GM12878 (cell line): ENCODE results near the gene ZNF385C. TPM values are rescaled to one million over a fixed set of nuclear protein-coding genes. Genes with fewer than 3 reads are reported as not detected.

ENCODE experiments used
- ATAC-seq: fragments of 200-7000 bp; cut with Tn5 transposase; 3 replicates; pipeline ENCODE4 v1.9.1; 2020; ENCODE audit warnings: mild to moderate bottlenecking, moderate library complexity
- BruUV-seq: library from RNA; stranded (reverse); fragments of 400-500 nt; replicated peaks from 2 replicates; lab custom pipeline; 2021; lab: Mats Ljungman, UMichigan
- CTCF ChIA-PET: fragments of 300-600 bp; sonication (Branson Sonifier 250); formaldehyde crosslinking; extraction: SDS; loops from one replicate; lab custom pipeline; 2021; ENCODE audit warnings: inconsistent platforms; lab: Yijun Ruan, JAX
- POLR2A ChIA-PET: fragments of 350-600 bp; formaldehyde crosslinking; extraction: SDS; loops from one replicate; lab custom pipeline; 2021; ENCODE audit warnings: inconsistent platforms; lab: Charles Lee
- RAD21 ChIA-PET: fragments of 300-600 bp; sonication (Branson Sonifier 250); formaldehyde crosslinking; loops from one replicate; lab custom pipeline; 2023; ENCODE audit warnings: antibody characterized with exemption; ENCODE audit not compliant: unreplicated experiment; lab: Charles Lee
- SMC1A ChIA-PET: fragments of 300-600 bp; sonication (Branson Sonifier 250); formaldehyde crosslinking; loops from one replicate; lab custom pipeline; 2023; ENCODE audit not compliant: unreplicated experiment, uncharacterized antibody; lab: Charles Lee
- DNase-seq: peaks from one replicate; pipeline ENCODE4 v3.0.0-alpha.2; 2011; ENCODE audit warnings: low read depth, low spot score
- FAIRE-seq: peaks from 3 replicates; lab custom pipeline; 2011; peaks lifted over from hg19 to GRCh38; lab: Jason Lieb, UNC
- H2AFZ ChIP-seq: 2 replicates; pipeline ENCODE4 v1.6.0; 2011; ENCODE audit warnings: low read depth, low read length, control low read depth; ENCODE audit not compliant: control insufficient read depth
- H3K27ac ChIP-seq: 2 replicates; pipeline ENCODE4 v1.5.1; 2011; ENCODE audit warnings: control low read depth; ENCODE audit not compliant: control insufficient read depth, insufficient read depth
- H3K27me3 ChIP-seq, 2 experiments: replicated peaks in 1 of 2; 2 replicates each; pipeline versions ENCODE4 v1.6.0 to v1.6.1; 2011; ENCODE audit warnings: low read length in 1 of 2; ENCODE audit not compliant: control insufficient read depth in 2 of 2, insufficient read depth in 2 of 2
- H3K36me3 ChIP-seq, 2 experiments: 2 replicates each; pipeline ENCODE4 v1.5.1; 2011; ENCODE audit warnings: low read length in 1 of 2; ENCODE audit not compliant: control insufficient read depth in 2 of 2, insufficient read depth in 2 of 2
- H3K4me1 ChIP-seq: 2 replicates; pipeline ENCODE4 v1.6.1; 2011; ENCODE audit warnings: mild to moderate bottlenecking, low read length, moderate library complexity, mixed read lengths; ENCODE audit not compliant: control insufficient read depth, insufficient read depth
- H3K4me2 ChIP-seq: 2 replicates; pipeline ENCODE4 v1.6.0; 2011; ENCODE audit warnings: control low read depth; ENCODE audit not compliant: control insufficient read depth, insufficient read depth
- H3K4me3 ChIP-seq: fragments of 200-600 bp; sonication (generic); 2 replicates; pipeline ENCODE4 v1.5.1; 2016
- H3K79me2 ChIP-seq: 2 replicates; pipeline ENCODE4 v1.6.0; 2011; ENCODE audit warnings: low read length; ENCODE audit not compliant: control insufficient read depth, insufficient read depth
- H3K9ac ChIP-seq: 2 replicates; pipeline ENCODE4 v1.8.0; 2011; ENCODE audit warnings: low read length, control low read depth, mixed read lengths; ENCODE audit not compliant: control insufficient read depth, insufficient read depth
- H3K9me3 ChIP-seq: replicated peaks from 3 replicates; pipeline ENCODE4 v1.5.1; 2011; ENCODE audit warnings: mild to moderate bottlenecking, low read length; ENCODE audit not compliant: control insufficient read depth, insufficient read depth
- H4K20me1 ChIP-seq: 2 replicates; pipeline ENCODE4 v1.6.0; 2011; ENCODE audit not compliant: control insufficient read depth, insufficient read depth
- BCLAF1 ChIP-seq: fragments of 450-650 bp; IDR thresholded peaks from 2 replicates; pipeline ENCODE4 v1.6.1; 2017; ENCODE audit warnings: antibody characterized with exemption, mild to moderate bottlenecking, moderate library complexity
- BHLHE40 ChIP-seq, 2 experiments: fragments of 450-650 bp in 1 of 2; IDR thresholded peaks; 2 replicates each; pipeline ENCODE4 v1.6.1; 2011 to 2017; ENCODE audit warnings: low read depth in 2 of 2, borderline replicate concordance in 1 of 2, improper control_type of control experiment in 1 of 2, low read length in 1 of 2, mild to moderate bottlenecking in 1 of 2
- GABPA ChIP-seq: IDR thresholded peaks from 2 replicates; pipeline ENCODE4 v1.6.1; 2014; ENCODE audit warnings: antibody characterized with exemption, low read depth, mild to moderate bottlenecking, inconsistent platforms
- HDGF ChIP-seq: fragments of 450-650 bp; IDR thresholded peaks from 2 replicates; pipeline ENCODE4 v1.6.1; 2016; ENCODE audit warnings: antibody characterized with exemption
- HSF1 ChIP-seq: fragments of 150-350 bp; IDR thresholded peaks from 2 replicates; pipeline ENCODE4 v1.6.1; 2014; ENCODE audit warnings: mild to moderate bottlenecking, low read depth, low read length
- MTA2 ChIP-seq: fragments of 450-650 bp; IDR thresholded peaks from 2 replicates; pipeline ENCODE4 v1.6.1; 2016; ENCODE audit warnings: low read depth, mild to moderate bottlenecking, moderate library complexity
- NBN ChIP-seq: fragments of 450-650 bp; IDR thresholded peaks from 2 replicates; pipeline ENCODE4 v1.6.1; 2016
- RELA ChIP-seq: fragments of 450-650 bp; IDR thresholded peaks from 2 replicates; pipeline ENCODE4 v1.8.0; 2014; ENCODE audit warnings: borderline replicate concordance; ENCODE audit not compliant: partially characterized antibody
- STAT3 ChIP-seq: IDR thresholded peaks from 2 replicates; pipeline ENCODE4 v1.6.1; 2011; ENCODE audit warnings: low read depth, low read length, improper control_type of control experiment
- USF2 ChIP-seq: IDR thresholded peaks from 2 replicates; pipeline ENCODE4 v1.6.1; 2011; ENCODE audit warnings: low read depth, low read length, improper control_type of control experiment, borderline replicate concordance
- WGBS: methylation state at CpG from one replicate; pipeline ENCODE4 v1.1.6; 2016; ENCODE audit warnings: low lambda C conversion rate; ENCODE audit not compliant: insufficient replicate concordance, insufficient coverage; ENCODE audit errors: missing lambda C conversion rate; 5-methylcytosine and 5-hydroxymethylcytosine counted together
- in situ Hi-C: fragments of 300-500 bp; cut with MboI; formaldehyde crosslinking; loops from 9 replicates; pipeline ENCODE4 v1.14.3; 2018; ENCODE audit warnings: mixed read lengths
- intact Hi-C: fragments of 100-400 bp; cut with micrococcal nuclease; formaldehyde crosslinking; loops from one replicate; pipeline ENCODE4 v1.14.2; 2022; ENCODE audit not compliant: unreplicated experiment
- polyA plus RNA-seq, 11 experiments: library from polyadenylated mRNA; depleted of rRNA in 4 of 11; unstranded in 6 of 11; stranded (reverse) in 5 of 11; fragments of >200 nt; fragmentation: Nextera tagmentation in 4 of 11; fragmentation: Illumina TruSeq in 1 of 11; extraction: Ambion mirVana in 4 of 11; extraction: Trizol in 1 of 11; gene quantifications; 1 replicate in 1 of 11; 2 replicates in 10 of 11; pipeline versions ENCODE4 v1.2.1 to v1.2.3, GENCODE V29; 2011 to 2016; ENCODE audit warnings: inconsistent platforms in 2 of 11, missing spikeins in 2 of 11, low read depth in 1 of 11
- total RNA-seq, 4 experiments: library from RNA; depleted of rRNA in 3 of 4; stranded (reverse); fragments of >200 nt in 3 of 4; fragmentation: Illumina TruSeq in 1 of 4; extraction: Trizol in 1 of 4; gene quantifications; 2 replicates each; pipeline versions ENCODE4 v1.2.1 to v1.2.3, GENCODE V29; 2013 to 2021

The ZNF385C gene
- total and polyA plus RNA-seq, 10 of the 15 experiments (the other 5 are each of a cell fraction or from before 2014, with no cell fraction given): 0.06 to 0.20 (median 0.07) TPM; not detected in 5

GRCh38 chr17:42034059-42034458, 64.2 kb downstream of the ZNF385C start:
- no peaks in the 10 kb centered on the region for H3K79me2 ChIP-seq
- BruUV-seq: no TSS peak
- CTCF ChIA-PET: interaction anchor here (2.3 kb wide), 1 partner anchor 9 kb away, joined by 9 read pairs; no protein-coding TSS in a partner anchor
- SMC1A ChIA-PET: interaction anchor here (1.6 kb wide), 2 partner anchors 10 to 32 kb away, joined by 3 to 5 read pairs; no protein-coding TSS in a partner anchor
- POLR2A ChIA-PET: no interaction called here
- TF ChIP-seq STAT3: no peak
- TF ChIP-seq USF2: no peak
- no peak for TF ChIP-seq GABPA
- no peak for TF ChIP-seq BHLHE40 (IDR thresholded peaks at IDR 0.05; ENCODE audit: borderline replicate concordance in 1 of 2, low read depth in 2 of 2, low read length in 1 of 2)
- TF ChIP-seq NBN: no peak
- TF ChIP-seq BCLAF1: no peak
- no peak for TF ChIP-seq HSF1
- TF ChIP-seq MTA2: no peak
- no peak for TF ChIP-seq HDGF
- no peak for TF ChIP-seq RELA
- no peak overlapping the region for H3K27ac ChIP-seq
- ATAC-seq: no peak
- in situ Hi-C loops: no loop called here
- no peak overlapping the region for H3K9ac ChIP-seq
- H4K20me1 ChIP-seq: no peaks in the 10 kb centered on the region
- no peak for DNase-seq
- no peaks in the 10 kb centered on the region for H3K9me3 ChIP-seq
- no peak overlapping the region; the same call in 1 of the 2 replicates for H2AFZ ChIP-seq
- FAIRE-seq: no peak
- RAD21 ChIA-PET: no interaction called here
- peaks cover 8% of the 10 kb centered on the region; the same call in 1 of the 2 replicates for H3K4me1 ChIP-seq
- no peaks in the 10 kb centered on the region for H3K27me3 ChIP-seq
- H3K4me2 ChIP-seq: no peak overlapping the region
- no peak overlapping the region for H3K4me3 ChIP-seq
- 13% methylated on average over 5 of the region's 6 CpGs for WGBS
- H3K36me3 ChIP-seq: no peaks in the 10 kb centered on the region
- intact Hi-C loops: no loop called here
